Measurements from ENCODE around the gene PPM1D.
"Not testable (repeated sequence)": the region's sequence is repeated elsewhere in the genome, so short reads cannot be mapped to it uniquely, and the experiment has no call there.

PPM1D gene

GRCh38 chr17:60656499-60656898 lies 56.5 kb downstream of the PPM1D start:
- no peak for DNase-seq (ENCODE audit: extremely low spot score, insufficient read length, low read depth)
- FAIRE-seq: no peak

GRCh38 chr17:60659156-60659555 lies 59.2 kb downstream of the PPM1D start:
- FAIRE-seq (no peak), DNase-seq (ENCODE audit: extremely low spot score, insufficient read length, low read depth) (no peak)

GRCh38 chr17:60661489-60661888 lies 61.5 kb downstream of the PPM1D start:
- FAIRE-seq: no peak
- no peak for DNase-seq (ENCODE audit: extremely low spot score, insufficient read length, low read depth)

GRCh38 chr17:60664022-60664421 lies 64.0 kb downstream of the PPM1D start:
- DNase-seq (ENCODE audit: extremely low spot score, insufficient read length, low read depth): no peak
- FAIRE-seq: no peak

- FAIRE-seq: no peak
- DNase-seq (ENCODE audit: extremely low spot score, insufficient read length, low read depth): no peak
Measured at GRCh38 chr17:60665602-60666001, 65.6 kb downstream of the PPM1D start.

GRCh38 chr17:60668741-60669140 lies 68.7 kb downstream of the PPM1D start:
- not testable (repeated sequence) for FAIRE-seq; DNase-seq (ENCODE audit: extremely low spot score, insufficient read length, low read depth)

- FAIRE-seq: no peak
- DNase-seq (ENCODE audit: extremely low spot score, insufficient read length, low read depth): no peak
Measured at GRCh38 chr17:60671482-60671881, 71.5 kb downstream of the PPM1D start.

GRCh38 chr17:60674637-60675036 lies 74.6 kb downstream of the PPM1D start:
- not testable (repeated sequence) for FAIRE-seq; DNase-seq (ENCODE audit: extremely low spot score, insufficient read length, low read depth)

- FAIRE-seq: no peak
Measured at GRCh38 chr17:60675997-60676396, 76.0 kb downstream of the PPM1D start.

GRCh38 chr17:60676758-60677307 lies 76.8 kb downstream of the PPM1D start:
- DNase-seq (ENCODE audit: extremely low spot score, insufficient read length, low read depth): no peak
- no peak for FAIRE-seq

More at GRCh38 chr17:60675997-60676396, 76.0 kb downstream of the PPM1D start:
- no peak for DNase-seq (ENCODE audit: extremely low spot score, insufficient read length, low read depth)

- DNase-seq (ENCODE audit: extremely low spot score, insufficient read length, low read depth) (peak; percentile 94), FAIRE-seq (peak; percentile 95)
Measured at GRCh38 chr17:60677308-60678117, 77.5 kb downstream of the PPM1D start, which contains the start of gene BCAS3. Gene BCAS3 (plus strand): TSS chr17:60677851.

- FAIRE-seq (no peak), DNase-seq (ENCODE audit: extremely low spot score, insufficient read length, low read depth) (no peak)
Measured at GRCh38 chr17:60678118-60678444, 78.1 kb downstream of the PPM1D start.

GRCh38 chr17:60679287-60679686 lies 79.3 kb downstream of the PPM1D start:
- FAIRE-seq: no peak
- no peak for DNase-seq (ENCODE audit: extremely low spot score, insufficient read length, low read depth)

GRCh38 chr17:60680754-60681153 lies 80.8 kb downstream of the PPM1D start:
- FAIRE-seq (no peak), DNase-seq (ENCODE audit: extremely low spot score, insufficient read length, low read depth) (no peak)

- DNase-seq (ENCODE audit: extremely low spot score, insufficient read length, low read depth): no peak
- FAIRE-seq: no peak
Measured at GRCh38 chr17:60685437-60685836, 85.4 kb downstream of the PPM1D start.

GRCh38 chr17:60695960-60696359 lies 96.0 kb downstream of the PPM1D start:
- DNase-seq (ENCODE audit: extremely low spot score, insufficient read length, low read depth) (no peak), FAIRE-seq (no peak)

- FAIRE-seq: no peak
- DNase-seq (ENCODE audit: extremely low spot score, insufficient read length, low read depth): no peak
Measured at GRCh38 chr17:60699090-60699489, 99.1 kb downstream of the PPM1D start.

- FAIRE-seq (no peak), DNase-seq (ENCODE audit: extremely low spot score, insufficient read length, low read depth) (no peak)
Measured at GRCh38 chr17:60704170-60704569, 104.2 kb downstream of the PPM1D start.

- peak; percentile 33 for FAIRE-seq
- DNase-seq (ENCODE audit: extremely low spot score, insufficient read length, low read depth): no peak
Measured at GRCh38 chr17:60712675-60713074, 112.7 kb downstream of the PPM1D start.

- DNase-seq (ENCODE audit: extremely low spot score, insufficient read length, low read depth) (no peak), FAIRE-seq (no peak)
Measured at GRCh38 chr17:60713608-60714007, 113.6 kb downstream of the PPM1D start.
